Keratinocyte (primary cell): Measurements from ENCODE around the gene EYA3. TPM values are rescaled to one million over a fixed set of nuclear protein-coding genes. Genes with fewer than 3 reads are reported as not detected.

ENCODE experiments used
- DNase-seq: peaks from one replicate; pipeline ENCODE4 v3.0.0-alpha.2; 2011; ENCODE audit warnings: low read depth, missing footprints, low spot score
- FAIRE-seq: peaks from 2 replicates; lab custom pipeline; 2011; peaks lifted over from hg19 to GRCh38; lab: Jason Lieb, UNC
- H2AFZ ChIP-seq: 2 replicates; pipeline ENCODE4 v1.6.0; 2012; ENCODE audit warnings: low read length, control low read depth, inconsistent platforms; ENCODE audit not compliant: control insufficient read depth
- H3K27ac ChIP-seq: 2 replicates; pipeline ENCODE4 v1.5.1; 2011; ENCODE audit warnings: low read length; ENCODE audit not compliant: control insufficient read depth, insufficient read depth
- H3K27me3 ChIP-seq: 3 replicates; pipeline ENCODE4 v1.6.0; 2011; ENCODE audit warnings: low read length; ENCODE audit not compliant: control insufficient read depth, insufficient read depth; ENCODE audit errors: extremely low read depth
- H3K36me3 ChIP-seq, 2 experiments: 2 replicates in 1 of 2; 3 replicates in 1 of 2; pipeline ENCODE4 v1.5.1; 2011; ENCODE audit warnings: low read length in 2 of 2, mild to moderate bottlenecking in 1 of 2; ENCODE audit not compliant: control insufficient read depth in 2 of 2, insufficient read depth in 2 of 2; ENCODE audit errors: extremely low read depth in 1 of 2
- H3K4me1 ChIP-seq: 3 replicates; pipeline ENCODE4 v1.5.1; 2011; ENCODE audit warnings: low read length; ENCODE audit not compliant: control insufficient read depth, insufficient read depth; ENCODE audit errors: extremely low read depth
- H3K4me2 ChIP-seq: 3 replicates; pipeline ENCODE4 v1.6.0; 2011; ENCODE audit warnings: low read depth, low read length; ENCODE audit not compliant: control insufficient read depth, insufficient read depth; ENCODE audit errors: extremely low read depth
- H3K4me3 ChIP-seq, 3 experiments: fragments of 200-600 bp in 1 of 3; sonication (generic) in 1 of 3; 2 replicates in 2 of 3; 3 replicates in 1 of 3; pipeline ENCODE4 v1.5.1; 2011 to 2016; ENCODE audit warnings: low read length in 3 of 3, mild to moderate bottlenecking in 3 of 3, control low read depth in 2 of 3, inconsistent platforms in 1 of 3, low read depth in 1 of 3, mixed read lengths in 1 of 3, mixed run types in 1 of 3, moderate library complexity in 1 of 3; ENCODE audit not compliant: control insufficient read depth in 2 of 3, insufficient read depth in 2 of 3; ENCODE audit errors: extremely low read depth in 1 of 3
- H3K79me2 ChIP-seq: 2 replicates; pipeline ENCODE4 v1.6.0; 2012; ENCODE audit warnings: low read length; ENCODE audit not compliant: control insufficient read depth, insufficient read depth
- H3K9ac ChIP-seq: 3 replicates; pipeline ENCODE4 v1.6.0; 2011; ENCODE audit warnings: low read length; ENCODE audit not compliant: control insufficient read depth, insufficient read depth; ENCODE audit errors: extremely low read depth
- H3K9me1 ChIP-seq: 3 replicates; pipeline ENCODE4 v1.6.0; 2011; ENCODE audit warnings: low read length; ENCODE audit not compliant: control insufficient read depth, insufficient read depth; ENCODE audit errors: extremely low read depth
- H3K9me3 ChIP-seq: 2 replicates; pipeline ENCODE4 v1.5.1; 2012; ENCODE audit warnings: low read depth, low read length; ENCODE audit not compliant: control insufficient read depth
- H4K20me1 ChIP-seq: 3 replicates; pipeline ENCODE4 v1.6.0; 2011; ENCODE audit warnings: low read length; ENCODE audit not compliant: control insufficient read depth, insufficient read depth; ENCODE audit errors: extremely low read depth
- CTCF ChIP-seq, 3 experiments: IDR thresholded peaks in 1 of 3; conservative IDR thresholded peaks in 1 of 3; optimal IDR thresholded peaks in 1 of 3; 2 replicates in 2 of 3; 3 replicates in 1 of 3; pipeline versions ENCODE3 to v1.5.1; 2011; ENCODE audit warnings: low read length in 3 of 3, mild to moderate bottlenecking in 3 of 3, moderate library complexity in 2 of 3, control low read depth in 1 of 3, inconsistent platforms in 1 of 3; ENCODE audit not compliant: insufficient read depth in 2 of 3; ENCODE audit errors: extremely low read depth in 1 of 3
- EZH2 ChIP-seq: IDR thresholded peaks from one replicate; pipeline ENCODE4 v1.6.1; 2012; ENCODE audit warnings: inconsistent platforms, mild to moderate bottlenecking, low read length, moderate library complexity
- dilution Hi-C: fragments of 300-500 bp; cut with MboI; formaldehyde crosslinking; loops from one replicate; pipeline ENCODE4 v1.7.0; 2020; ENCODE audit warnings: low sequenced_read_pairs; ENCODE audit not compliant: extremely low pct_ligation_motif_present
- polyA plus RNA-seq, 5 experiments: library from polyadenylated mRNA; depleted of rRNA in 3 of 5; stranded (reverse) in 3 of 5; stranded (forward) in 1 of 5; unstranded in 1 of 5; fragments of >200 nt; gene quantifications; 1 replicate in 1 of 5; 2 replicates in 3 of 5; 3 replicates in 1 of 5; pipeline versions ENCODE4 v1.2.1 to v1.2.3, GENCODE V29; 2011 to 2012; ENCODE audit warnings: missing spikeins in 2 of 5, low read depth in 1 of 5, low replicate concordance in 1 of 5

EYA3 gene
- polyA plus RNA-seq, 1 donor (not counting 4 experiments of a cell fraction or from before 2014, with no cell fraction given), result 17.6 TPM

- H3K9me1 ChIP-seq, result no peaks in the 10 kb centered on the region
- no peak overlapping the region for H3K27ac ChIP-seq
- FAIRE-seq (no peak), DNase-seq (no peak)
- TF ChIP-seq EZH2 (no peak), CTCF (optimal IDR thresholded peaks at IDR 0.05 in 1 of 3, IDR thresholded peaks at IDR 0.05 in 1 of 3, conservative IDR thresholded peaks at IDR 0.05 in 1 of 3; ENCODE audit: extremely low read depth in 1 of 3, insufficient read depth in 2 of 3, low read length in 3 of 3) (no peak)
- dilution Hi-C loops, result no loop called here
- H3K9ac ChIP-seq, result no peak overlapping the region
- H4K20me1 ChIP-seq, result no peaks in the 10 kb centered on the region
- no peaks in the 10 kb centered on the region for H3K36me3 ChIP-seq
- no peaks in the 10 kb centered on the region for H3K79me2 ChIP-seq
- H3K9me3 ChIP-seq, result no peaks in the 10 kb centered on the region
- H3K4me2 ChIP-seq, result no peak overlapping the region
- H3K27me3 ChIP-seq, result peaks cover 10% of the 10 kb centered on the region
- H3K4me1 ChIP-seq, result peaks cover 13% of the 10 kb centered on the region
- H3K4me3 ChIP-seq, result no peak overlapping the region
- no peak overlapping the region for H2AFZ ChIP-seq
Observed at GRCh38 chr1:27956761-27957160, 131.6 kb downstream of the EYA3 start.

GRCh38 chr1:27955076-27955475, 133.3 kb downstream of the EYA3 start:
- Histone ChIP-seq H3K9me1 (no peaks in the 10 kb centered on the region), H3K4me2 (no peak overlapping the region), H3K27me3 (peaks cover 10% of the 10 kb centered on the region), H3K36me3 (no peaks in the 10 kb centered on the region), H3K9ac (no peak overlapping the region), H2AFZ (no peak overlapping the region), H4K20me1 (no peaks in the 10 kb centered on the region), H3K9me3 (no peaks in the 10 kb centered on the region), H3K27ac (no peak overlapping the region), H3K4me3 (no peak overlapping the region), H3K4me1 (no peaks in the 10 kb centered on the region), H3K79me2 (no peaks in the 10 kb centered on the region)
- FAIRE-seq (no peak), DNase-seq (no peak)
- TF ChIP-seq EZH2 (no peak), CTCF (optimal IDR thresholded peaks at IDR 0.05 in 1 of 3, IDR thresholded peaks at IDR 0.05 in 1 of 3, conservative IDR thresholded peaks at IDR 0.05 in 1 of 3; ENCODE audit: extremely low read depth in 1 of 3, insufficient read depth in 2 of 3, low read length in 3 of 3) (no peak)
- dilution Hi-C loops, result no loop called here
